HepG2 (cell line): ENCODE results near the gene SSC5D. TPM values are rescaled to one million over a fixed set of nuclear protein-coding genes. Genes with fewer than 3 reads are reported as not detected.
A peak's percentile ranks its signal among the peaks of the same experiment; 100 is the strongest.

Experiments
- AGO1 ChIP-seq: fragments of 200-400 bp; formaldehyde crosslinking; IDR thresholded peaks from 2 replicates; pipeline ENCODE4 v1.6.1; 2017; ENCODE audit warnings: mild to moderate bottlenecking, low read depth, low read length, moderate library complexity; ENCODE audit not compliant: poor library complexity, severe bottlenecking
- CBFB ChIP-seq: sonication (generic); formaldehyde crosslinking; IDR thresholded peaks from 2 replicates; pipeline ENCODE4 v1.4.0; 2020; ENCODE audit warnings: missing genetic modification reagents
- DPF2 ChIP-seq: sonication (generic); formaldehyde crosslinking; IDR thresholded peaks from 2 replicates; pipeline ENCODE4 v1.4.0; 2020; ENCODE audit warnings: mild to moderate bottlenecking, low read depth, missing genetic modification reagents, borderline replicate concordance
- FOXA1 ChIP-seq, 2 experiments: fragments of 450-650 bp in 1 of 2; sonication (generic) in 1 of 2; formaldehyde crosslinking in 1 of 2; IDR thresholded peaks; 2 replicates each; pipeline versions ENCODE4 v1.4.0 to v1.6.1; 2016 to 2020; ENCODE audit warnings: missing genetic modification reagents in 1 of 2
- FOXA3 ChIP-seq: IDR thresholded peaks from 2 replicates; pipeline ENCODE4 v1.6.1; 2016; ENCODE audit warnings: missing genetic modification reagents, missing compliant biosample characterization
- GTF2F1 ChIP-seq: fragments of 150-350 bp; IDR thresholded peaks from 2 replicates; pipeline ENCODE4 v1.6.1; 2014; ENCODE audit warnings: low read length
- HNRNPLL ChIP-seq: fragments of 200-400 bp; formaldehyde crosslinking; IDR thresholded peaks from 2 replicates; pipeline ENCODE4 v1.6.1; 2017; ENCODE audit warnings: mild to moderate bottlenecking, low read depth, low read length; ENCODE audit not compliant: poor library complexity, severe bottlenecking
- IKZF1 ChIP-seq: fragments of 450-650 bp; IDR thresholded peaks from 2 replicates; pipeline ENCODE4 v1.7.1; 2016
- KDM2A ChIP-seq: sonication (generic); formaldehyde crosslinking; IDR thresholded peaks from 2 replicates; pipeline ENCODE4 v1.4.0; 2020; ENCODE audit warnings: low read depth, missing genetic modification reagents, borderline replicate concordance
- KDM3A ChIP-seq: IDR thresholded peaks from 2 replicates; pipeline ENCODE4 v1.6.1; 2018; ENCODE audit warnings: low read depth, missing compliant biosample characterization
- KDM5A ChIP-seq: fragments of 200-600 bp; sonication (generic); IDR thresholded peaks from 2 replicates; pipeline ENCODE4 v1.7.0; 2018; ENCODE audit warnings: antibody characterized with exemption, mild to moderate bottlenecking, low read length, borderline replicate concordance
- MTF2 ChIP-seq: sonication (generic); formaldehyde crosslinking; IDR thresholded peaks from 2 replicates; pipeline ENCODE4 v1.5.0; 2020; ENCODE audit warnings: missing genetic modification reagents, borderline replicate concordance
- RFXAP ChIP-seq: sonication (generic); formaldehyde crosslinking; IDR thresholded peaks from 2 replicates; pipeline ENCODE4 v1.4.0; 2020; ENCODE audit warnings: missing genetic modification reagents, borderline replicate concordance
- SALL1 ChIP-seq: sonication (generic); formaldehyde crosslinking; IDR thresholded peaks from 2 replicates; pipeline ENCODE4 v1.8.0; 2022; ENCODE audit warnings: mild to moderate bottlenecking, missing genetic modification reagents
- SMARCE1 ChIP-seq: fragments of 450-650 bp; IDR thresholded peaks from 2 replicates; pipeline ENCODE4 v1.6.1; 2017; ENCODE audit warnings: borderline replicate concordance
- SMC3 ChIP-seq: IDR thresholded peaks from 2 replicates; pipeline ENCODE4 v1.6.1; 2011; ENCODE audit warnings: low read length, improper control_type of control experiment
- SRSF1 ChIP-seq: fragments of 200-400 bp; formaldehyde crosslinking; optimal IDR thresholded peaks from 2 replicates; pipeline ENCODE3; 2017; ENCODE audit warnings: mild to moderate bottlenecking, low read depth, low read length, moderate library complexity
- TCF12 ChIP-seq, 2 experiments: fragments of 450-650 bp in 1 of 2; sonication (generic) in 1 of 2; formaldehyde crosslinking in 1 of 2; IDR thresholded peaks; 2 replicates each; pipeline versions ENCODE4 v1.6.1 to v1.8.0; 2017 to 2022; ENCODE audit warnings: antibody characterized with exemption in 1 of 2, mild to moderate bottlenecking in 1 of 2, missing genetic modification reagents in 1 of 2, moderate library complexity in 1 of 2
- TFDP1 ChIP-seq: IDR thresholded peaks from 2 replicates; pipeline ENCODE4 v1.6.1; 2016; ENCODE audit warnings: missing compliant biosample characterization, missing genetic modification reagents, borderline replicate concordance
- TSC22D2 ChIP-seq: sonication (generic); formaldehyde crosslinking; IDR thresholded peaks from 2 replicates; pipeline ENCODE4 v1.5.1; 2020; ENCODE audit warnings: missing genetic modification reagents, mild to moderate bottlenecking, borderline replicate concordance
- ZC3H13 ChIP-seq: sonication (generic); formaldehyde crosslinking; IDR thresholded peaks from 2 replicates; pipeline ENCODE4 v1.8.1; 2023; ENCODE audit warnings: mild to moderate bottlenecking, missing genetic modification reagents, moderate library complexity
- ZKSCAN1 ChIP-seq: fragments of 150-350 bp; IDR thresholded peaks from 2 replicates; pipeline ENCODE4 v1.6.1; 2014; ENCODE audit warnings: low read length
- ZNF234 ChIP-seq: sonication (generic); formaldehyde crosslinking; conservative IDR thresholded peaks from 2 replicates; pipeline ENCODE4 v1.5.1; 2020; ENCODE audit warnings: mild to moderate bottlenecking, missing genetic modification reagents
- ZNF510 ChIP-seq: sonication (generic); formaldehyde crosslinking; IDR thresholded peaks from 2 replicates; pipeline ENCODE4 v1.4.0; 2020; ENCODE audit warnings: low read depth, mild to moderate bottlenecking, missing genetic modification reagents
- ZNF644 ChIP-seq: IDR thresholded peaks from 2 replicates; pipeline ENCODE4 v1.6.1; 2016; ENCODE audit warnings: low read depth
- ZNF737 ChIP-seq: sonication (generic); formaldehyde crosslinking; IDR thresholded peaks from 2 replicates; pipeline ENCODE4 v1.5.0; 2020; ENCODE audit warnings: missing genetic modification reagents, mild to moderate bottlenecking, borderline replicate concordance
- ZSCAN22 ChIP-seq: sonication (generic); formaldehyde crosslinking; IDR thresholded peaks from 2 replicates; pipeline ENCODE4 v1.4.0; 2020; ENCODE audit warnings: mild to moderate bottlenecking, missing genetic modification reagents
- ZSCAN25 ChIP-seq: sonication (generic); formaldehyde crosslinking; IDR thresholded peaks from 2 replicates; pipeline ENCODE4 v1.8.0; 2022; ENCODE audit warnings: mild to moderate bottlenecking, missing genetic modification reagents
- polyA plus RNA-seq, 8 experiments: library from polyadenylated mRNA; depleted of rRNA in 3 of 8; stranded (reverse) in 7 of 8; unstranded in 1 of 8; fragments of >200 nt; fragmentation: Illumina TruSeq in 4 of 8; extraction: Trizol in 4 of 8; gene quantifications; 2 replicates each; pipeline versions ENCODE4 v1.2.1 to v1.2.3, GENCODE V29; 2011 to 2016; ENCODE audit warnings: low read depth in 4 of 8, missing spikeins in 1 of 8, mixed read lengths in 1 of 8; ENCODE audit not compliant: insufficient read depth in 1 of 8
- total RNA-seq, 5 experiments: library from RNA; depleted of rRNA; stranded (reverse); fragments of >200 nt; fragmentation: Illumina TruSeq; extraction: Trizol; gene quantifications; 2 replicates each; pipeline ENCODE4 v1.2.3, GENCODE V29; 2016; ENCODE audit warnings: low read depth in 1 of 5

The SSC5D gene
- total and polyA plus RNA-seq, 2 of the 13 experiments (the other 11 are each of a cell fraction or from before 2014, with no cell fraction given), result not detected

- TF ChIP-seq MTF2 (CRISPR knock-in tag), result no peak
- no peak for TF ChIP-seq DPF2
- TF ChIP-seq IKZF1, result no peak
- TF ChIP-seq GTF2F1, result no peak
- peak; percentile 21; the same call in 1 of the 2 replicates for TF ChIP-seq CBFB (CRISPR knock-in tag)
- no peak; the same call in 1 of the 2 replicates for TF ChIP-seq RFXAP (CRISPR knock-in tag)
- TF ChIP-seq SRSF1, result peak; percentile 47
- TF ChIP-seq ZNF737 (CRISPR knock-in tag), result 0 out of 2 replicates have a peak, but pooled peaks have one; percentile 69
- TF ChIP-seq KDM2A, result peak; percentile 21; the same call in 1 of the 2 replicates
- no peak for TF ChIP-seq TSC22D2 (CRISPR knock-in tag)
- TF ChIP-seq AGO1, result no peak
- no peak for TF ChIP-seq KDM3A (CRISPR knock-in tag)
- no peak for TF ChIP-seq ZNF510 (CRISPR knock-in tag)
- peak; percentile 54 for TF ChIP-seq SALL1 (CRISPR knock-in tag)
- TF ChIP-seq ZSCAN22, result no peak
- TF ChIP-seq SMC3, result no peak
- TF ChIP-seq ZNF644, result no peak
- TF ChIP-seq FOXA3, result peak; percentile 36; the same call in 1 of the 2 replicates
- TF ChIP-seq TCF12 (IDR thresholded peaks at IDR 0.05), result no peak
- no peak for TF ChIP-seq TCF12 (CRISPR knock-in tag; IDR thresholded peaks at IDR 0.05)
- peak; percentile 80 for TF ChIP-seq TFDP1 (CRISPR knock-in tag)
- no peak for TF ChIP-seq KDM5A
- peak; percentile 24 for TF ChIP-seq HNRNPLL
- TF ChIP-seq ZSCAN25 (CRISPR knock-in tag), result 0 out of 2 replicates have a peak, but pooled peaks have one; percentile 35
- no peak for TF ChIP-seq ZC3H13 (CRISPR knock-in tag)
- no peak for TF ChIP-seq ZKSCAN1
- TF ChIP-seq SMARCE1, result no peak
- no peak for TF ChIP-seq FOXA1 (IDR thresholded peaks at IDR 0.05)
- TF ChIP-seq FOXA1 (CRISPR knock-in tag; IDR thresholded peaks at IDR 0.05), result 0 out of 2 replicates have a peak, but pooled peaks have one; percentile 16
- TF ChIP-seq ZNF234 (CRISPR knock-in tag), result no peak
Observed at GRCh38 chr19:55526216-55527196, 38.3 kb downstream of the SSC5D start (continued).
